Amygdala (tissue), 56 donors: Measurements from ENCODE around the gene USP13.
"Not testable (repeated sequence)": the region's sequence is repeated elsewhere in the genome, so short reads cannot be mapped to it uniquely, and the experiment has no call there.

Source experiments
- DNase-seq, 56 donors: peaks; one replicate each; lab custom pipeline; 2025; lab: John Stamatoyannopoulos, UW

Gene USP13

DNA sequence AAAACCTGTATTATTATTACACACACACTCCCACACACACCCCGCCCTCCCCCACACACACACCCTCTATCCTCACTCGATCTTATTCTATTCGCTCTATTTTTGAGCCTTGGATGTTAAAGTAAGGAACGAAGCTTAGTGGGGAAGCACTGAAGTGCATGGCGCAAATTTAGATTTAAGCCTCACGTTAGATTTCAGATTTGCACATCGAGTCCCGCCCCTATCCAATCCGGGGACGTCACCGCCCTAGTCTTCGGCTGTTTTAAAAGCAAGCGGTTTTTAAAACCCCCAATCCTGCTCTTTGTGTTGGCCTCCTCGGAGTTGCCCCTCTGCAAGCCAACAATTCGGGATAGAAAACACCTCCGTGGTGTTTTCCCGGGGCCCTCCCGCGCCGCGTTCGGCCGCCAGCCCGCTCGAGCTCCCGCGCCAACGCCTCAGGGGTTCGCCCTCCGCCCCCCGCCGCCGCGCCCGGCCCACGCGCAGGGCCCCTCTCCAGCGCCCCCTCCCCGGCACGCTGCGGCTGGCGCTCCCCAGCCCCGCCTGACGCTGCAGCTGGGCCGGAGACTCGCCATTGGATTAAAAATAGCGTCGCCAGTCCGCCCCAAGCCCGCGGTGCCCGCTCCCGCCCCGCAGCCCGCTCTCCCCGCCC is at the start of gene USP13:
Gene USP13 (plus strand): TSS at position 594 of the 649 bp plus-strand sequence. CDS start 186 bp downstream, outside the sequence.
- peak in 53 of 56 donors; percentile 10 to 87 (median 70) for DNase-seq

- DNase-seq = no peak
Observed at GRCh38 chr3:179603321-179603720, 49.5 kb upstream of the USP13 start.

DNA sequence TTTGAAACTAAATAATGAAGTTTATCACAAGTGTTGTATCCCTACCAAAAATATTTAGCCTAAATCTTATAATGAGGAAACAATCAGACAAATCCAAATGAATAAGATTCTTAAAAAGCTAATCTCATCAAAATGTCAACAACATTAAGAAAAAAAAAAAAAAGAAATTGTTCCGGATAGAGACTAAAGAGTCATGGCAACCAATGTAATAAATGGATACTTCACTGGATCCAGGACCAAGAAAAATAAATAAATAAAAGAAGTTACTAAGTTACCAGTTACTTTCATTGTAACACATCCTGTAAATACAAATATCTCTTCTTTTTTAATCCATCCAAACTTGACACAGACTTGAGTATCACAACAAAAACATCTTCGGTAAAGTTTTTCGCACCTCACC is 49.0 kb upstream of the USP13 start:
- no peak for DNase-seq

- DNase-seq = peak; percentile 64 to 99 (median 92)
Observed at GRCh38 chr3:179604321-179605078, 48.3 kb upstream of the USP13 start, which contains the start of the genes MRPL47 and NDUFB5. Gene MRPL47, minus strand, starts transcription at chr3:179604638. Its CDS starts 14 bp downstream, at chr3:179604624. Gene NDUFB5, plus strand, starts transcription at chr3:179604794. Its CDS starts 22 bp downstream, at chr3:179604816.

DNA sequence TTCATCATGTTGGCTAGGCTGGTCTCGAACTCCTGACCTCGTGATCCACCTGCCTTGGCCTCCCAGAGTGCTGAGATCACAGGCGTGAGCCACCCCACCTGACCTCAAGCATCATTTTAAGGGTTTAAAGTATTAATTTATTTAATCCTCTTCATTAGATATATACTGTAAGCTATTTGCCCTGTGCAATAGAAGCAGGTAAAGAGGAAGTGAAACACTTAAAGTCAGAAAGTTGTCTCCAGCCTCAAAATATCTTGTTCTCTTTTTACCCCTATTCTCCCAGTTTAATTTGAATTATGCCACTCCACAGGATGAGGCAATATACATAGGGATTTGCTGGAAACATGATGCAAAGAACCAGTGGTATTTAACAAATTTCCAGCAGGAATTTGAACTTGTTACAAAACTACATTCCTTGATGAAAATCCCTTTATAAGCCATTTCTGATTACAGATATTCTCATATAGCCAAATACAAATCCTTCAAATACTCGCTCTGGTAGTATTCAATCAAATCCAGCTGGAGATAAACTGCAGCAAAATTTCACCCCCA is 46.2 kb upstream of the USP13 start:
- no peak for DNase-seq

GRCh38 chr3:179608931-179609720 is 43.7 kb upstream of the USP13 start:
- DNase-seq = no peak

- DNase-seq = no peak
Observed at GRCh38 chr3:179610066-179610465, 42.8 kb upstream of the USP13 start.

- no peak for DNase-seq
Observed at GRCh38 chr3:179613807-179614206, 39.0 kb upstream of the USP13 start.

- no peak for DNase-seq
Observed at GRCh38 chr3:179615458-179616173, 37.2 kb upstream of the USP13 start.

GRCh38 chr3:179622023-179622422 is 30.8 kb upstream of the USP13 start:
- no peak for DNase-seq

DNA sequence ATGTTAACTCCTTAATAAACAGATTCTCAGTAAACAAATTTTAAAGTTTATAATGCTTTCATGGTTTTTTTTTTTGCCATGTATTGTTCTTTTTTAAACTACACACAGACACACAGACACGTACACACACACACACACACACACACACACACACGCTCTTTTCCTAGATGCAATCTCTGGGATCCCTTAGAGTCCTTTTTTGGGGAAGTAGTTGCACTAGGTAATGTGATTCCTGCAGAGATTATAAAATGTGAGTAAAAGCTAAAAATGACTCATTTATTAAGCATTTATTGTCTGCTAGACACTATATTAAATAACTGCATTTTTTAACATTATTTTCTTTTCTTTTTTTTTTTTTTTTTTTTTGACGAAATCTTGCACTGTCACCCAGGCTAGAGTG is 28.4 kb upstream of the USP13 start:
- DNase-seq = no peak

DNA sequence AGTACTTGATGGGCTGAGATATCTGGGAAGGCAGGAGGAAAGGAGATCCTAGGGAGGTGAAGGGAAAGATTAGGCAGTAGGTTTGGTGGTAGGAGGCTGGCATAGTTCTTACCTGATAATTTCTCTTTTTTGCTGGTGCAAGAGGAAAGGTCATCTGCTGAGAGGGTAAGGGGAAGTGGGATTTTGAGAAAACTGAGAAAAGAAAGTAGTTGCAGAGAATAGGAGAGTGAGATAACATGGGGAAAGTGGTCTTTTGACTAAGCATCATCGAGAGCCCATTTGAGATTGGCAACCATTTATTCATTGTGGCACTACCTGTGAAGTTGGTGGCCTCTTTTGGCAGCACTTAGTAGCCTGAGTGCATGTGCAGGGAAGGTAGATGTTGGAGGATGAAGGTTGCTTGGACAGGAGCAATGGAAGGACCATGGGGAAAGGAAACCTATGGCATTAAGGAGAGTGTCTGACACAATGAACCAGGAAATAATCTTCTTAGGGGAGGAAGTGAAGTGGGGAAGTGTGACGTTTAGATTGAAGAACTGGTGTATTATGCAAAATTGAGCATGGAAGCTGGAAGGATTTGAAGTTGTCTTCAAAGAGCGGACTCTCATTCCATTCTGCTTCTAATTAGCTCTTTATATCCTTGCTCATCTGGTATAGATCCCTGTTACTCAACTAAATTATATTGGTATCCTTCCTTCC is 21.9 kb upstream of the USP13 start:
- DNase-seq = no peak

DNA sequence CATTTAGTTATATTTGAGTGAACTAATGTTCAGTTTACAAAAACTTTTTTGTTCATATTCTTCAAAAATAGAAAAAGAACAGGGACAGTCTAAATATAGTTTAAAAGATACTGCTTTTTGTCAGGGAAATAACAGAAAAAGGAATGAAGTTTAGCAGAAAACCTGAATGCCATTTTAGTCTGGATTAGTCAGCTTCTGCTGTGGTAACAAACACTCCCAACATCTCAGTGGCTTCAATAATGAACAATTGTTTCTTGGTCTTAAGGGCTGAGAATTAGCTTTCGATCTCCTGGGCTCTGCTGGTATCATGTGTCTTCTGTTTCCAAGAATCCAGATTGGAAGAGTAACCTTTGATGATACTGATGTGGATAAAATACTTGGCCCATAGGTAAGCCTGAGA is 12.4 kb upstream of the USP13 start:
- DNase-seq = no peak

DNA sequence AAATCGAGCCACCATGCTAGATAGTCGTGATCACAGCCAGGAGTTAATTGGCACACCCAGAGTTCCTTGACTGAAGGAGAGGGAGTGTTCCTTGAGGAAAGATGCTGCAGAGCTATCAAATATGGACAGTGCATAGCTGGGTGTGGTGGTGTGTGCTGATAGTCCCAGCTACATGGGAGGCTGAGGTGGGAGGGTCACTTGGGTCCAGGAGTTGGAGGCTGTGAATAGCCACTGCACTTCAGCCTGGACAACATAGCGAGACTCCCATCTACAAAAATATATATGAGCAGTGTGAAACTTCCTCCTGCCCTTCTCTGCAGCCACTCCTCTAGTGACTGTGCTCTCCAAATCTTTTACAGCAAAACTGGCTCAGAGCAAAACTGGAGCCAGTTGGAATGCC is 10.0 kb upstream of the USP13 start:
- DNase-seq = no peak

- not testable (repeated sequence) for DNase-seq
Observed at GRCh38 chr3:179643837-179644236, 9.0 kb upstream of the USP13 start.

- DNase-seq = no peak
Observed at GRCh38 chr3:179646177-179646576, 6.7 kb upstream of the USP13 start.

- no peak for DNase-seq
Observed at GRCh38 chr3:179651687-179652446, 973 bp upstream of the USP13 start.

GRCh38 chr3:179653096-179653797 is 407 bp downstream of the USP13 start:
- peak in 54 of 56 donors; percentile 20 to 83 (median 69) for DNase-seq
